OCI-LY1 (cell line): Measurements from ENCODE around the gene ANKRD60.

Experiments used
- EZH2 ChIP-seq: fragments of 200-600 bp; sonication (generic), shearing (Covaris generic); IDR thresholded peaks from 2 replicates; pipeline ENCODE4 v1.8.0; 2017; ENCODE audit warnings: borderline replicate concordance, mixed run types, mild to moderate bottlenecking, antibody characterized with exemption, low read length, moderate library complexity, mixed read lengths
- TF ChIP-seq, protein P1 (sequence below): fragments of 200-600 bp; sonication (generic), shearing (Covaris generic); IDR thresholded peaks from 2 replicates; pipeline ENCODE4 v1.5.1; 2017; ENCODE audit warnings: mild to moderate bottlenecking, antibody characterized with exemption, low read length, moderate library complexity, mixed read lengths

DNA sequence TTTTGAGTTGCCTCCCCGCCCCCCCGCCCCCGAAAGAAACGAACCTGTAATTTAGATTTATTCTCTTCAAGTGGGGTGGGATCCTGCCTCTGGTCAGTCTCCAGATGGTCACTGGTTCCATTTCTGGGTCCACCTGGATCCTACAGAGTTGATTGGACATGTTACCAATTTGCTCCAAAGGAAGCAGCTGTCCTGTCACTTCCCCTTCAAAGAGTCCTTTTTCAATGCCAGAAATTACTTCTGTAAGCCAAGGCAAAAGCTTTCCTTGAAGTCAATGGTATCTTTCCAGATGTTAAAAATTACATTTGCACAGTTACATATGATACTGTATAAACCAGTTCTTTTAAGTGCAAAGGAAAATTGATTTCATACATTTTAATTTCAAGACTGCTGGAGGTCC, 12.0 kb upstream of the ANKRD60 start:
- TF ChIP-seq, protein P1, sequence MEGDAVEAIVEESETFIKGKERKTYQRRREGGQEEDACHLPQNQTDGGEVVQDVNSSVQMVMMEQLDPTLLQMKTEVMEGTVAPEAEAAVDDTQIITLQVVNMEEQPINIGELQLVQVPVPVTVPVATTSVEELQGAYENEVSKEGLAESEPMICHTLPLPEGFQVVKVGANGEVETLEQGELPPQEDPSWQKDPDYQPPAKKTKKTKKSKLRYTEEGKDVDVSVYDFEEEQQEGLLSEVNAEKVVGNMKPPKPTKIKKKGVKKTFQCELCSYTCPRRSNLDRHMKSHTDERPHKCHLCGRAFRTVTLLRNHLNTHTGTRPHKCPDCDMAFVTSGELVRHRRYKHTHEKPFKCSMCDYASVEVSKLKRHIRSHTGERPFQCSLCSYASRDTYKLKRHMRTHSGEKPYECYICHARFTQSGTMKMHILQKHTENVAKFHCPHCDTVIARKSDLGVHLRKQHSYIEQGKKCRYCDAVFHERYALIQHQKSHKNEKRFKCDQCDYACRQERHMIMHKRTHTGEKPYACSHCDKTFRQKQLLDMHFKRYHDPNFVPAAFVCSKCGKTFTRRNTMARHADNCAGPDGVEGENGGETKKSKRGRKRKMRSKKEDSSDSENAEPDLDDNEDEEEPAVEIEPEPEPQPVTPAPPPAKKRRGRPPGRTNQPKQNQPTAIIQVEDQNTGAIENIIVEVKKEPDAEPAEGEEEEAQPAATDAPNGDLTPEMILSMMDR: no peak
- TF ChIP-seq EZH2: no peak
